ENCODE data around the gene SMIM15. TPM values are rescaled to one million over a fixed set of nuclear protein-coding genes. Genes with fewer than 3 reads are reported as not detected.

SMIM15 gene
- total and polyA plus RNA-seq, 2 donors (not counting 1 experiment from before 2014, with no cell fraction given) = 5.7 to 29.8 TPM

DNA sequence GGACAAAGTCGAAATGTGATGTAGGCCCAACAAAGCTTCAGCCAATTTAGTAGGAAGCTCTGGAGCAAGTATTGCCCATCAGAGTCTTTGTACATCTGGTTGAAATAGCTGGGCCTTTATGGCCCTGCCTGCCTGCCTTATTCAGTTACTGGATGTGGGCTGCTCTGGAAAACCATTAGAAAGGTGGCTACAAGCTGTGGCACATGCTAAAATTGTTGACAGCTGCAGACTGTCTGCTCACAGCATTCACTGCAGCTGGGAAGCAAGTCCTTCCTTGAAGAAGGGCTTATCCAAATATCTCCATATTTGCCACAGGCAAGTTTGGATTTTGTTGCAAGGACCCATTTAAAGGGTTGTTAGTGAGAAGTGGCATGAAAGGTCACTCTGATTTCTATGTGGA is 24.4 kb downstream of the SMIM15 start:
- Histone ChIP-seq H3K4me2 (replicated peaks; ENCODE audit: low read depth, low read length, poor library complexity, severe bottlenecking) (no peak overlapping the region), H3K9me3 (ENCODE audit: control extremely low read depth in 1 of 3, control insufficient read depth in 2 of 3, insufficient read depth in 1 of 3, low read length in 2 of 3) (no peaks in the 10 kb centered on the region), H3K27ac (ENCODE audit: low read length in 2 of 2) (no peak overlapping the region), H3K27me3 (replicated peaks in 1 of 4; ENCODE audit: control extremely low read depth in 1 of 4, control insufficient read depth in 3 of 4, insufficient read depth in 4 of 4, low read length in 3 of 4) (no peaks in the 10 kb centered on the region), H3K79me2 (ENCODE audit: control insufficient read depth, insufficient read depth, low read length) (no peaks in the 10 kb centered on the region), H3K9ac (ENCODE audit: low read length) (no peak overlapping the region), H4K20me1 (ENCODE audit: control insufficient read depth, insufficient read depth, low read length, poor library complexity, severe bottlenecking) (no peaks in the 10 kb centered on the region), H3K36me3 (replicated peaks in 1 of 2; ENCODE audit: control extremely low read depth in 1 of 2, control insufficient read depth in 1 of 2, extremely low read depth in 1 of 2, insufficient read depth in 2 of 2, low read length in 1 of 2) (no peaks in the 10 kb centered on the region), H3K4me3 (ENCODE audit: control extremely low read depth in 1 of 5, extremely low read depth in 1 of 5, insufficient read depth in 1 of 5, low read depth in 2 of 5, low read length in 4 of 5) (no peak overlapping the region), H3K4me1 (ENCODE audit: control insufficient read depth in 2 of 2, insufficient read depth in 2 of 2, low read length in 2 of 2) (no peaks in the 10 kb centered on the region), H2AFZ (ENCODE audit: insufficient read depth, low read depth, low read length, poor library complexity, severe bottlenecking) (no peak overlapping the region)
- Mint-ChIP-seq H3K4me3 (no peak overlapping the region), H3K9me3 (ENCODE audit: insufficient read depth) (no peaks in the 10 kb centered on the region), H3K27ac (no peak overlapping the region), H3K27me3 (no peaks in the 10 kb centered on the region), H3K4me1 (no peaks in the 10 kb centered on the region)
- POLR2A ChIA-PET = no interaction called here
- intact Hi-C loops (cut with micrococcal nuclease) = no loop called here
- DNase-seq (no peak), ATAC-seq (ENCODE audit: low read depth) (no peak)
- WGBS (ENCODE audit: insufficient coverage) = 100% methylated on average over 1 of the region's 1 CpG
- CTCF ChIA-PET = no interaction called here
- TF ChIP-seq, protein P1, sequence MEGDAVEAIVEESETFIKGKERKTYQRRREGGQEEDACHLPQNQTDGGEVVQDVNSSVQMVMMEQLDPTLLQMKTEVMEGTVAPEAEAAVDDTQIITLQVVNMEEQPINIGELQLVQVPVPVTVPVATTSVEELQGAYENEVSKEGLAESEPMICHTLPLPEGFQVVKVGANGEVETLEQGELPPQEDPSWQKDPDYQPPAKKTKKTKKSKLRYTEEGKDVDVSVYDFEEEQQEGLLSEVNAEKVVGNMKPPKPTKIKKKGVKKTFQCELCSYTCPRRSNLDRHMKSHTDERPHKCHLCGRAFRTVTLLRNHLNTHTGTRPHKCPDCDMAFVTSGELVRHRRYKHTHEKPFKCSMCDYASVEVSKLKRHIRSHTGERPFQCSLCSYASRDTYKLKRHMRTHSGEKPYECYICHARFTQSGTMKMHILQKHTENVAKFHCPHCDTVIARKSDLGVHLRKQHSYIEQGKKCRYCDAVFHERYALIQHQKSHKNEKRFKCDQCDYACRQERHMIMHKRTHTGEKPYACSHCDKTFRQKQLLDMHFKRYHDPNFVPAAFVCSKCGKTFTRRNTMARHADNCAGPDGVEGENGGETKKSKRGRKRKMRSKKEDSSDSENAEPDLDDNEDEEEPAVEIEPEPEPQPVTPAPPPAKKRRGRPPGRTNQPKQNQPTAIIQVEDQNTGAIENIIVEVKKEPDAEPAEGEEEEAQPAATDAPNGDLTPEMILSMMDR (IDR thresholded peaks at IDR 0.05) = no peak
- TF ChIP-seq EZH2 (IDR thresholded peaks at IDR 0.05; ENCODE audit: borderline replicate concordance, insufficient read depth, low read depth, low read length, poor library complexity, severe bottlenecking) = no peak

DNA sequence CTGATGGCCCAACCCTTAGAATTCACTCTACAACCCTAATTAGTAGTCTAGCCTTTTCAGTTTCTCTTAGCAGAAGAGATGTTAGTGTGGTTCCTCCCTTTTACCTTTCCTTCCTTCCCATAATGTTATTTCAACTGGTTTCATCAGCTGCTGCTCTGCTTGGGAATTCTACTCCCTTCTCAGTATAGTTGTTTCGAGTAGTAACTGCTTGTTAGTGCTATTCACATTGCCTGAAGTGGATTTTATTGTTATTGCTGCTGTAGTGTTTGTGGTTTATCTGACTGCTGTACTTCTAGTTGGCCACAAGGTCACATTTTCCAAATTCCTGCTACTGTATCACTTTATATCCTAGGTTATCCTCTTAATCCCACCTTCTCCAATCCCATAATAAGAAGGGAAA is 29.7 kb downstream of the SMIM15 start:
- no peak overlapping the region for H3K4me3 Mint-ChIP-seq
- Histone ChIP-seq H3K27ac (ENCODE audit: low read length in 2 of 2) (no peak overlapping the region), H3K4me3 (ENCODE audit: control extremely low read depth in 1 of 5, extremely low read depth in 1 of 5, insufficient read depth in 1 of 5, low read depth in 2 of 5, low read length in 4 of 5) (no peak overlapping the region), H3K4me2 (replicated peaks; ENCODE audit: low read depth, low read length, poor library complexity, severe bottlenecking) (no peak overlapping the region), H4K20me1 (ENCODE audit: control insufficient read depth, insufficient read depth, low read length, poor library complexity, severe bottlenecking) (no peaks in the 10 kb centered on the region), H3K9ac (ENCODE audit: low read length) (no peak overlapping the region), H3K4me1 (ENCODE audit: control insufficient read depth in 2 of 2, insufficient read depth in 2 of 2, low read length in 2 of 2) (no peaks in the 10 kb centered on the region), H3K9me3 (ENCODE audit: control extremely low read depth in 1 of 3, control insufficient read depth in 2 of 3, insufficient read depth in 1 of 3, low read length in 2 of 3) (no peaks in the 10 kb centered on the region), H3K27me3 (replicated peaks in 1 of 4; ENCODE audit: control extremely low read depth in 1 of 4, control insufficient read depth in 3 of 4, insufficient read depth in 4 of 4, low read length in 3 of 4) (no peaks in the 10 kb centered on the region), H3K36me3 (replicated peaks in 1 of 2; ENCODE audit: control extremely low read depth in 1 of 2, control insufficient read depth in 1 of 2, extremely low read depth in 1 of 2, insufficient read depth in 2 of 2, low read length in 1 of 2) (no peaks in the 10 kb centered on the region), H3K79me2 (ENCODE audit: control insufficient read depth, insufficient read depth, low read length) (no peaks in the 10 kb centered on the region), H2AFZ (ENCODE audit: insufficient read depth, low read depth, low read length, poor library complexity, severe bottlenecking) (no peak overlapping the region)
- no peaks in the 10 kb centered on the region for H3K27me3 Mint-ChIP-seq
- TF ChIP-seq, protein P1 (IDR thresholded peaks at IDR 0.05) = no peak
- TF ChIP-seq EZH2 (IDR thresholded peaks at IDR 0.05; ENCODE audit: borderline replicate concordance, insufficient read depth, low read depth, low read length, poor library complexity, severe bottlenecking) = no peak
- intact Hi-C loops (cut with micrococcal nuclease) = no loop called here
- H3K9me3 Mint-ChIP-seq (ENCODE audit: insufficient read depth) = no peaks in the 10 kb centered on the region
- H3K4me1 Mint-ChIP-seq = no peaks in the 10 kb centered on the region
- POLR2A ChIA-PET = no interaction called here
- CTCF ChIA-PET = no interaction called here
- WGBS (ENCODE audit: insufficient coverage) = no CpG with 5 or more reads among the region's 1 CpG
- H3K27ac Mint-ChIP-seq = no peak overlapping the region
- ATAC-seq (ENCODE audit: low read depth) (no peak), DNase-seq (no peak)

All from B cell (primary cell).